ENCODE measurements around the gene ARRDC3.
"Not testable (repeated sequence)": the region's sequence is repeated elsewhere in the genome, so short reads cannot be mapped to it uniquely, and the experiment has no call there.

ARRDC3 gene, protein sequence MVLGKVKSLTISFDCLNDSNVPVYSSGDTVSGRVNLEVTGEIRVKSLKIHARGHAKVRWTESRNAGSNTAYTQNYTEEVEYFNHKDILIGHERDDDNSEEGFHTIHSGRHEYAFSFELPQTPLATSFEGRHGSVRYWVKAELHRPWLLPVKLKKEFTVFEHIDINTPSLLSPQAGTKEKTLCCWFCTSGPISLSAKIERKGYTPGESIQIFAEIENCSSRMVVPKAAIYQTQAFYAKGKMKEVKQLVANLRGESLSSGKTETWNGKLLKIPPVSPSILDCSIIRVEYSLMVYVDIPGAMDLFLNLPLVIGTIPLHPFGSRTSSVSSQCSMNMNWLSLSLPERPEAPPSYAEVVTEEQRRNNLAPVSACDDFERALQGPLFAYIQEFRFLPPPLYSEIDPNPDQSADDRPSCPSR

DNA sequence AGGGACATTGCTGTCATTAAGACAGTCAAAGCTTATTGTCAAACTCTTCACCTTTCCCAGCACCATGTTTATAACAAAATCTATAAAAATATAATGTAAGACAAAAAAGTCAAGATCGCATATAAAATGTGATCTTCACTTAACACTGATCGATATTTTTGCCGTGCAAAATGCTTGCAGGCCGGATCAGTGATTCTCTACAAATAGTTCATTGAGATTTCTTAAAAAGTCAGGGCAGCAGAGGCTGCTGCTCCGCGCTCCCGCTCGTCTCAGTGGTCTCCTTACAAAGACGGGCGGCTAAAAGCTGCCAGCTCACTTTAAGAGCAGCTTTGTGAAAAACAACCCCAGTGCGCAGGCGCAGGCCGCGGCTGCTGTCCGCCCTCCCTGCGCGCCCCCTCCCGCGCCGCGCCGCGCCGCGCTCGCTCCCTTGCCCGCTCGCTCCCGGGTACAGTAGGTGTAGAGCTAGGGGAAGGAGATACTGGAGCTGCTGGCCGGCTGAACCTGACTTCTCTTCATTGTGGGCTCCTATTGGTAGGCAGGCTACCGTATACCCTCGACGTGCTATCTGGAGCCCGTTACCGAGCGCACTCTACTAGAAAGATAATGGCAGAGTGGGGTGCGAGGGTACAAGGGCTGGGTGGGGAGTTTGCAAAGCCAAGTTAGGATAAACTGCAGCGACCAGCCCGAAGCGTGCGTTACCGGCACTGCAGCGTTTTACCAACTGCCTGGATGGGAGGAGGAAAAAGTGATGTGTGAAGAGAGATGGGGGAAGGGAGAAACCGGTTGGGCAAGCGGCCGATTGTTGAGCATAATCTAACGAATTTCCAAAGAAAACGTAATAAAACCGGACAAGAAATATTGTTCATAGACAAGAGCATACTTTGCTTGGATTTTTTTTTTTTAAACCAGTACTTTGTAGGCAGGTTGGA lies at the start of gene ARRDC3:
Gene ARRDC3, minus strand, starts transcription at position 291 of the 929 bp plus-strand sequence. Its CDS starts 225 bp downstream, at position 66.
- peak; percentile 99 for DNase-seq (ENCODE audit: low read depth, low spot score)

DNA sequence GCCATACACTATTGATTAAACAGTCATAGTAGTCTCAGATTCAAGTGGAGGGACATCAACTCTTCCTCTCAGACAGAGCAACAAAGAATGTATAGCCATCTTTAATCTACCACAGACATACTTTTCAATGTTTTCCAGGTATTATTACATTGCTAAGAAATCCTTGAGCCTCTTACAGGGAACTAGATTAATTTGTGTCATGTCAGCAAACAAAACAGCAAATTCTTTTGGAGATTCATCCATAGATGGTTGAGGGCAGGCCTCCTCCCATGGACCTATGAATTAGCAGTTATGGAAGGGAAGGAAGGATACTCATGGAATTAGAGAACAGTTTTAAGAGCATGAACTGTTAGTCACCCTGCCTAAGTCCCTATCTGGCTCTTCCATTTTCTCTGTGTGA lies 47.8 kb upstream of the ARRDC3 start:
- no peak for DNase-seq (ENCODE audit: low read depth, low spot score)

DNA sequence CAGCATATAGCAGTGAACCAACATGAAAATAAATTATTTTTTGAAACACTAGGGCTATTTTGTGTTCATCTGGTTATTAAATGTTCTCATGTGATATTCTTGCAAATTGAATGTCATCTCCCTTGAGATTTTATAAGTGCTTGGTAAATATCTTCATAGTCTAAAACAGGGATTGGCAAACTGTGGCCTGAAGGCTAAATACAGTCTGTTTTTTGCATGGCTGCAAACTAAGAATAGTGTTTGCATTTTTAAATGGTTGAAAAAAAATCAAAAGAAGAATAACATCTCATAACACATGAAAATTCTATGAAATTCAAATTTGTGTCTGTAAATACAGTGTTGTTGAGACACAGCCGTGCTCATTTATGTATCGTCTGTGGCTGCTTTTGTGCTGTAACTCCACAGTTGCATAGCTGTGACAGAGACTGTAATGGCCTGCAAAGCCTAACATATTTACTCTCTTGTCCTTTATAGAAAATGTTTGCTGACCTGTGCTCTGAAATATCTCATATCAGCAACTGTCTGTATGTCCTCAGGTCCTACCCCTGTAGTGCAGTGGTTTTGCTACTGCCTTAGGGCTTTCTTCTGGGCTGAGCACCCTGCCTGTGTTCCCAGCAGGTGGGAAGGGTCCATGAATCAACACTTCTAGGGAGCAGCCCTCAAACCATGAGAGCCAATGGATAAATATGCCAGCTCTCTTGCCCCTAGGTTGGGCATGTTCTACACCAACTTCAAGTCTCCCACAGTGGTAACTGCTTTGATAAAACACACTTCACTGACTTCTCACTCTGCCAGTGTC lies 41.7 kb upstream of the ARRDC3 start:
- no peak for DNase-seq (ENCODE audit: low read depth, low spot score)

DNA sequence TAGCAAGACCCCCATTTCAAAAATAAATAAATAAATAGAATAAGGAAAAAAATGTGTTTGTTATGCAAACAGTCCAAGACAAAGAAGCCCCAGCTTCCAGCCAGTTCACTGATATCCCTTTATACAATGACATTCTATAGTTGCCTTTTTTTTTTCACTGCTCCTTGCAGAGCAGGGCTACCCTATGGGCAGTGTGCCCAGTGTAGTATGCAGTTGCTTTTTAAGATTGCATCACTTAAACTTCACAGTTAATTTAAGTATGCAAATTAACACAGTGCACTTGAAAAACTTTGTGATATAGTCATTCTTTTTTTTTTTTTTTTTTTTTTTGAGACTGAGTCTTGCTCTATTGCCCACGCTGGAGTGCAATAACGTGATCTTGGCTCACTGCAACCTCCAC lies 40.8 kb upstream of the ARRDC3 start:
- no peak for DNase-seq (ENCODE audit: low read depth, low spot score)

DNA sequence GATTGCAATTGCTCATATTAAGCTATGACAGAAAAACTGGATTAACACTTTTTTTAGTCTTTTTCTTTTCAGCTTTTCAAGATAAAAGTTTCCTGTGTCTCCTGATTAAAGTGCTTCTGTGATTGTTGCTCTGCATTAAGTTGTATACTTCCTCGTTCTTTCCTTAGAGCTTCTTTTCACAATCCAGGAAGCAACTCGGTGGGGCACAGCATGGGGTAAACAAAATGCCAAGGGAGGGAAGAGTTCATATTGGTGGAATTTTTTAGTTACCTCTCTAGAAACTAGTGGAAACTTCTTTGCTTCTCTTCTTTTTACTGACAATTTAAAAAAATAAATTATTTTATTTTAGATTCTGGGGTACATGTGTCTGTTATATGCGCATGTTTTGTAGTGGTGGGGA lies 37.8 kb upstream of the ARRDC3 start:
- no peak for DNase-seq (ENCODE audit: low read depth, low spot score)

DNA sequence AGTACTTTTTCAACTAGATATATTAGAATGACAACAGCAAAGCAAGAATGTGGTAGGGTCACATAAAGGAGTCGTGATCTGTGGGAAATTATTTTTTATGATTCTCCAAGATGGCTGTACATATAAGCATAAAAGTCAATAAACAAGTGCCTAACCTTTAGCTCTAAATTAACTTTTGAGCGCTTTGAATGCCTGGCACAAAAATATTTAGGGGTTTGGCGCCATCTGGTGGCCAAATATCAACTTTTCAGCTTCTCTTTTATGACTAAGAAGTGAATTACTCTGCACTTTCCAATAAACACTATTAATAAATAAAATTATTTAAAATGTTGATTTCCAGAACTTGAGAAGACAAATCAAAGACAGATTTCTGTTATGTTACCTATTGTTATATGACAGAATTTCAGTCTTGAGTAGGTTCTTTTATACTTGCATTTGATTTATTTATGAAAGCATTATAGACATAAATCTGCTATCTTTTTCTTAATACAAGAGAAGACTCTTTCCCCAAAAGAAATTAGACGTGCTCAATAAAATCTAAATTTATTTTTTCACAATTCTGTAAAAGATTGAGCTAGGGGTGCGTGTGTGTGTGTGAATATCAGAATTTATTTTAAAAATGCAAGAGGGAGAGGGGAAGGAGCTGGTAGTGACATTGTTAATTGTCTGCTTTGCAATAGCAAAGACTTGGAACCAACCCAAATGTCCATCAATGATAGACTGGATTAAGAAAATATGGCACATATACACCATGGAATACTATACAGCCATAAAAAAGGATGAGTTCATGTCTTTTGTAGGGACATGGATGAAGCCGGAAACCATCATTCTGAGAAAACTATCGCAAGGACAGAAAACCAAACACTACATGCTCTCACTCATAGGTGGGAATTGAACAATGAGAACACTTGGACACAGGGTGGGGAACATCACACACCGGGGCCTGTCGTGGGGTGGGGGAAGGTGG lies 36.7 kb upstream of the ARRDC3 start:
- DNase-seq (ENCODE audit: low read depth, low spot score), result peak; percentile 74

DNA sequence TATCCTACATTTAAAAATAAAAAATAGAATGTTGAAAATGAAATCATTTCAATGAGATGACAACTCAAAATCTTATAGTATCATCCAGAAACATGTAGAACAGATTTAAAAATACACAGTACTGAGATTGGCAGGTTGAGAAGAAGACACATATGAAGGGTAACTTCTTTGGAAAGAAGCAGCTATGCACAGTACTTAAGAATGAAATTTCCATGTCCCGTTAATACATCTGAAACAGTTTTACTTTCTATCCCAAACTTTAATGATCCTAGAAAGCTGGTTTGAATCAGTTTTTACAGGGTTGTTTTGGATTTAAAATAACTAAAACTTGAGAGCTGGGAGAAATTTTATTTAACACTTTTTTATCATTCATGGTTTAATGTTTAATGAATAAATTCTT lies 36.0 kb upstream of the ARRDC3 start:
- no peak for DNase-seq (ENCODE audit: low read depth, low spot score)

DNA sequence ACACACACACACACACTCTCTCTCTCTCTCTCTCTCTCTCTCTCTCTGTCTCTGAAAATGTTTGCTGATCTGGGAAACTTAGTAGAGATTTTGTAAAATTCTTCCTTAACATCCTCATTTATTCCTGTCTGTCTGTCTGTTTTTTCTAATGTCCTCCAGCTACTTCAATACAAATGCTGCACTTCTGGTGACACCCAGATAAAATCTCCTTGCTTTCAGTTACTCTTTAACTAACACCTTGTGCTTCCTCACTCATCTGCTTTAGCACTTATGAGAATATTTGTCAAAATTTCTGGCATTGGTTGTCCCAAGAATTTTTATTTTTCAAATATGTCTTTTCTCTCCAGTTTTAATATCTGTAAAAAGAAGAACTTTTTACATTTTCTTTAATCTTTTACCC lies 35.0 kb upstream of the ARRDC3 start:
- DNase-seq (ENCODE audit: low read depth, low spot score), result no peak

DNA sequence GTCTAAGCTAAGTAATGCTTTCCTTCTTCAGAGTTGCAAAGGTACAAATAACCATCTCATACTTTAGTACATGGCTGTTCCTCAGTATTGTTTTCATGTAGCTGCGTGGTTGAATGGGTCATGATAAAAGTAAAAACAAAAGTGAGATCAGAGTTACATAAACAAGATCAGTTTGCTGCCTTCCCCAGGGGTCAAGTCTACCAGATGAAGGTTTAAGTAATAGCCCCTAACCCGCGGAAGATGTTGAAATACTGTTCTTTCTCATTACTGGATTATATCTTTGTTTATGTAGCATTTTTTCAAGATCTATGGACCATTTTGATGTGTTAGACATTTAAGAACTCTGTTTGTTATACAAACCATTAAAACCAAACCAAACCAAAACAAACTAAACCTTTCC lies 34.1 kb upstream of the ARRDC3 start:
- peak; percentile 13 for DNase-seq (ENCODE audit: low read depth, low spot score)

DNA sequence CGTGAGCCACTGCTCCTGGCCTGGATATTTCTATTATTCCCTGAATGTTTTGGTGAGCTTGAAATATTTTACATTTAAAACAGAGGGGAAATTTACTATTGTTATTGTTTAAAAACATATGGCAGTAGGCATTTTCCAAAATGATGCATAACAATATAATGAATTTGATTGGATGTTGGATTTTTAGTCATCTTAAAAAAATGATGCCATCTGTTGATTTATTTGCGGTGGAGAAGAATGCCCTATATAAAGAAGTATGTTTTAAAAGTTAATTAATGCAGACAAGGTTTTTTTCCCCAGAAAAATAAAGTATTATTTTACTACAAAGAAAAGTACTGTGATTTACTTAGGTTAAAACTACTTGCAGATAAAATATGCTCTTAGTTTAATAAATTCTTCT lies 33.4 kb upstream of the ARRDC3 start:
- DNase-seq (ENCODE audit: low read depth, low spot score), result no peak

DNA sequence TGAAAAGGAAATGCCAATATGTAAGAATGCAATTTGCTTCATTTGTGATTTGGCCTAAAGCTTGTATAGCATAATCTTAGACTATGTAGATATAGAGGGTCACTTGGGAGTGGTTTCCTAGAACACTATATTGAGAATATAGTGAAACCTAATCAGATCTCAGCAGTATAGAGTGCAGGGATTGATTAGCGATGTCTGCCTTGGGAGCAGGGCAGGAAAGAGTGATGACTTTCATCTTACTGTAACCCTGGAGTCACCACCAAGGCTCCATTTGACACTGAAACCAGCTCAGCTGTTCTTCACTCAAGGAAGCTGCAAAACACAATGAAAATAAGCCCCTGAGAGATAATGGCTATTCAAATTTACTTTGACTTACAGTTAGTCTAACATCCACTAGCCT lies 26.2 kb upstream of the ARRDC3 start:
- DNase-seq (ENCODE audit: low read depth, low spot score), result no peak

DNA sequence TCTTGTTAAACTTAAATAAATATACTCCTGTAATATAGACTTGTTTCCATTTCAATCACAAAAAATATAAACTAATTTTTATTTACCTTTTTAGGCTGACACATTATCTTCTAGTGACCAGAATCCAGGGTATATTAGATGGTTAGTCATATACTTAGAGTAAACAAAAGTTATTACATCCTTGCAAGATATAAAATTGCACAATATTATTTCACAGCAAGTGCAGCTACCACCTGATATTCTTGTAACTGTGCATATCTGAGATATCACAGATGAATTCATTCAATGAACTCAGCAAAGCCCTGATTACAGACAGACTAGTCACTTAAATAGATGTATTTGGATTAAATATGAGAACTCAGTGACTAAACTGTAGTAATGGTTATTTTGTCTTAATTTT lies 25.6 kb upstream of the ARRDC3 start:
- DNase-seq (ENCODE audit: low read depth, low spot score), result no peak

DNA sequence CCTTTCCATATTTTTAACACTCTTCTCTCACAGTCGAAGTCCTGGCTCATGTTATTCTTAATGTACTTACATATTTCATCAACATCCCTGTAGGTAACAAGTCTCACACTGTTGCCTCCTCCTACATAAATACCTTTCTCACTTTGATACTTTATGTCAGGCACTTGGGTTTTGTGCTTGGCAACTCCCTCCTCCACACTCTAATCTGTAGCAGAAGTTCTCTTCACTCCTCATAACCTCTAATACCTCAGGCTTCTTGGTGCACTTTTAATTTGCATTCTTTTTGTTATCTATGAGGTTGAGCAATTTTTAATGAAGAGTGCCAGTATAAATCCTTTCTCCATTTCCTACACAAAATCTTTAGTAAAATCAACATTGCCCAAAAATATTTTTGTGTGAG lies 24.1 kb upstream of the ARRDC3 start:
- DNase-seq (ENCODE audit: low read depth, low spot score), result no peak

DNA sequence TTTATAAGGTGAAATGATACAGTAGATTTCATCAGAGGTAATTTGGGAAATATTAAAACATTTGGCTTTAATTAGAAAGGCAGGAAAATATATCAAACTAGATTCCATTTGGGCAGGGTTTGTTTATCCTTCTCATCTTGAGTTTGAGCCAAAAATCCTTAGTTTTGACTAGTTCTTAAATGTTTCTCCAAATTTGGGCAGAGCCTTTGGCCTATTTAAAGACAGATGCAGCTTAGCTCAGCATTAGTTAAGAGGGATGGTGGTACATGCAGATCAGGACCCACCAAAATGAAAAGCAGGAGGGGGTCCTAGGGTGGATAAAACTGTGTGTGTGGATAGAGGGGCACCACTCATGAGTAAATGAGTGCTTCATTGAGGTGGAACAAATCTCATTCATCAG lies 20.3 kb upstream of the ARRDC3 start:
- peak; percentile 21 for DNase-seq (ENCODE audit: low read depth, low spot score)

DNA sequence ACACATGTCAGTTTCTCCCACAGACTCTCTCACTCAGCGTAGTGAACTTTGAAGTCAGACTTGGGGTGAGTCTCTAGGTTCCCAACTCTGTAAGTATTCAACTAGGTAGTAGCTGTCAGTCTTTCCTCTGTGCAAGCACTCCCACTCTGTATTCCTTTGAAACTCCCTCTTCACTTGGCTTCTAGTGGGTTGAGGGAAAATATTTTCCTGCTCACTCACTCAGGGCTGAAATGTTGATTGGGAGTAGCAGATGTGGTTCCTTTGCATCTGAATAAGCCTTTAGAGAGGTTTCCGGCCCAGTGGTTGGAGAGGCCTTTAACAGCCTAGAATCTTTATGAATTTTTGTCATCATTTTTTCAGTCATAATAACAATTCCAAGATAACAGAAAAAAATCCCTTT lies 18.1 kb upstream of the ARRDC3 start:
- DNase-seq (ENCODE audit: low read depth, low spot score), result peak; percentile 58

DNA sequence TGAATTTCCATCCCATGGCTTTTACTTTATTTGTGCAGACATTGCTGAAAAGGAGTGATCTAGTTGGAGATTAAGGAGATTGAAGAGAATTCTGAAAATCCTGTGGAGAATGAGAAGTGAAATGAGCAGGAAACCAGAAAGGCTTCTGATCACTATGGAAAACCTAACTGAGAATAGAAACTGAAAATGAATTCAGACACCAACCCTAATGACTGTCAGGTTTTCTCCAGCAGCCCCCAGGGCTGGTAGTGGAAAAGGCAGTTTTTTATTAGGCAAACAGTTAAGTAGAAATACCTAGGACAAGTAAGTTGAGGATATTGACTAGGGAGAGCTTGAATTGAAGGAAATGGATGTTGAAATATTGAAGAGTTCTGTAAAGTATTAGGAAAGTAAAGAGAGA lies 14.7 kb upstream of the ARRDC3 start:
- DNase-seq (ENCODE audit: low read depth, low spot score), result no peak

DNA sequence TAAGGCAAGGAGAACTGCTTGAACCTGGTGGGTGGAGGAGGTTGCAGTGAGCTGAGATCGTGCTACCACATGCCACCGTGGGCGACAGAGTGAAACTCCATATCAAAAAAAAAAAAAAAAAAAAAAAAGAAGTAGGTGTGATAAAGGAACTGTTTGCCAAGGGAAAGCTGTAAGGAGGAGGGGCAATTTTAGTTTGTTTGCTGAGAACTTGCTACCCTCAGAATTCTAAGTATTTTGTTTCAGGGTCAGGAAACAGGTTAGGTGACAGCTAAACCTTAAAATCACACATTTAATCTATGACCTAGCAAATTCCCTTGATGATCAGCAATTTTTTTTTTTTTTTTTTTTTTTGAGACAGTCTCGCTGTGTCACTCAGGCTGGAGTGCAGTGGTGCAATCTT lies 7.2 kb upstream of the ARRDC3 start:
- DNase-seq (ENCODE audit: low read depth, low spot score), result no peak

DNA sequence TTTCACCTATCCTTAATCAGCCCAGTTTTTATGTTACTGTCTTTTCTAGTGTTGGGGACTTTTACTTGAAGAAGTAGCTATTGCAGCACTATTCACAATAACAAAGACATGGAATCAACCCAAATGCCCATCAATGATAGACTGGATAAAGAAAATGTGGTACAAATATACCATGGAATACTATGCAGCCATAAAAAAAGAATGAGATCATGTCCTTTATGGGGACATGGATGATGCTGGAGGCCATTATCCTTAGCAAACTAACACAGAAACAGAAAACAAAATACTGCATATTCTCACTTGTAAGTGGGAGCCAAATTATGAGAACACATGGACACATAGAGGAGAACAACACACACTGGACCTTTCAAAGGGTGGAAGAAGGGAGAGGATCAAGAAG lies 6.4 kb upstream of the ARRDC3 start:
- not testable (repeated sequence) for DNase-seq (ENCODE audit: low read depth, low spot score)

DNA sequence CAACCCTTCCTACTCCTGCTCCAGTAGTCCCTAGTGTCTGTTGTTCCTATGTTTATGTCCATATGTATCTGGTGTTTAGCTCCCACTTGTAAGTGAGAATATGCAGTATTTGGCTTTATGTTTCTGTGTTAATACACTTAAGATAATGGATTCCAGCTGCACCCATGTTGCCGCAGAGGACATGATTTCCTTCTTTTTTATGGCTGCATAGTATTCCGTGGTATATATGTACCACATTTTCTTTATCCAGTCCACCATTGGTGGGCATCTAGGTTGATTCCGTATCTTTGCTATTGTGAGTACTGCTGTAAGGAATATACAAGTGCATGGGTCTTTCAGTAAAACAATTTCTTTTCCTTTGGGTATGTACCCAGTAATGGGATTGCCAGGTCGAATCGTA lies 5.2 kb upstream of the ARRDC3 start:
- DNase-seq (ENCODE audit: low read depth, low spot score), result no peak

DNA sequence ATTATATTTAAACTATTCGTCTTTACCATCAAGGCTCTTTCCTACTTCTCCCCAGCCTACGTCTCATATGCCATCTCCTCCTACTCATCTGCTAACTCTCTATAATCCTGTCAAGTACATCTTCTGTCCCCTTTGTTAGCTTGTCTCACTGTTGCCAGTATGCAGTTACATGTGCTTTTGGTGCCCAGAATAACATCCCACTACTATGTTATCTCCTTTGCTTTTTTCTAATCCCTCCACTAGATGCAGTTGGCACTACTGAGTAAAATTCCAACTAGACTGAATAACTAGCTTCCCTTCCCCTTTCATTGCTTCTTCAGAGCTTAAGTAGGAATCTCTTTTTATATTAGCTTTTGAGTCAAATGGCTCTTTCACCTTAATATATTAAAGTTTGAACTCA lies 3.0 kb upstream of the ARRDC3 start:
- peak; percentile 58 for DNase-seq (ENCODE audit: low read depth, low spot score)

DNA sequence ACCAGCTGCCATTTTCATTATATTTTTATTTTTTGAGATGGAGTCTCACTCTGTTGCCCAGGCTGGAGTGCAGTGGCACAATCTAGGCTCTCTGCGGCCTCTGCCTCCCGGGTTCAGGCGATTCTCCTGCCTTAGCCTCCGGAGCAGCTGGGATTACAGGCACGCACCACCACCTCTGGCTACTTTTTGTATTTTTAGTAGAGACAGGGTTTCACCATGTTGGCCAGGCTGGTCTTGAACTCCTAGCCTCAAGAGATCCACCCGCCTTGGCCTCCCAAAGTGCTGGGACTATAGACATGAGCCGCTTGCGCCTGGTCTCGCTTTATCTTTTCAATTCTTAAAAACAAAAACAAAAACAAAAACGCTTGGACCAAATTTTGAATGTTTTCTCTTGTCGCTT lies 2.5 kb upstream of the ARRDC3 start:
- not testable (repeated sequence) for DNase-seq (ENCODE audit: low read depth, low spot score)
